ENCODE results near the gene ENGASE. TPM values are rescaled to one million over a fixed set of nuclear protein-coding genes. Genes with fewer than 3 reads are reported as not detected.

ENGASE gene
- total RNA-seq, 1 experiment from 2014 or later, result 13.9 TPM

DNA sequence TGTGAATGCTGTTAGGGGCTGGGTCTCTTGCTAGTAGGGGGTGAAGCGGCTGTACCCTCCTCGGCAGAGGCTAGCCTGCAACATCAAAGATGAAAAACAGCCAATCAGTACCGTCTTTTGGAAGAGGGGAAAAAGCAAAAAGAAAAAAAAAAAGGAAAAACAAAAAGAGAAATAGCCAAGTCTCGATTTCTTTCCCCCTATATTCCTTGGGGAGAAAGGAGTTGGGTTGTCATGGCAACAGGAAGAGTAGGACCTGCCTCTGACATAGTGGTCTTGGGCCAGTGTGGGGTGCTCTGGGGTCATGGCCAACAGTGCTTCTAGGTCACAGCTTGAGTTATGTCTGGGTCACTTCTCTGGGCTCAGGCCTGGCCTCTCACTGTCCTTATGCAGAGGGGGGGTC lies 17.9 kb downstream of the ENGASE start:
- Histone ChIP-seq H3K4me3 (no peak overlapping the region), H3K9me3 (replicated peaks) (no peaks in the 10 kb centered on the region), H3K27ac (no peak overlapping the region), H3K36me3 (peaks cover 3% of the 10 kb centered on the region; the same call in 1 of the 2 replicates), H3K27me3 (replicated peaks) (peaks cover 51% of the 10 kb centered on the region), H3K4me1 (replicated peaks) (no peaks in the 10 kb centered on the region)
- no peak for DNase-seq (ENCODE audit: low read depth in 1 of 2, low spot score in 2 of 2)

GRCh38 chr17:79093270-79093669 lies 18.6 kb downstream of the ENGASE start:
- Histone ChIP-seq H3K9me3 (replicated peaks) (no peaks in the 10 kb centered on the region), H3K27ac (no peak overlapping the region), H3K27me3 (replicated peaks) (peaks cover 58% of the 10 kb centered on the region), H3K4me1 (replicated peaks) (no peaks in the 10 kb centered on the region), H3K4me3 (no peak overlapping the region), H3K36me3 (no peaks in the 10 kb centered on the region)
- DNase-seq (ENCODE audit: low read depth in 1 of 2, low spot score in 2 of 2), result no peak

DNA sequence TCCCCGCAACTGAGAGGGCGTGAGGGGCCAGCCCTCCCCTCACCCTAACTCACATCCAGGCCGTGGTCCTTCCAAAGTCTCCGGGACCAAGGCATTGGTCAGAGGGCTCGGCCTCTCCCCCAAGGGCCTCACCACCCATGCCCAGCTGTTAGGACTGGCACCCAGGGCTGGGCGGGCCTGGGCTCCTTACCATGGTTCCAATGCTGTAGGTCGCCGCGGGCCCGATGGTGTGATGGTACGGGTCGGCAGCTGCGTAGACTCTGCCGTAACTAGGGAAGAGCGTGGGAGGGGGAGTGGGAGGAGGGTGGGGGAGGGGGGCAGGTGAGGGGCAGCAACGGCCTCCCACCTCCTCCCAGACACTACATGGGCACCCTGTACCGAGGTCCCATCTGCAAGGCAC lies 19.6 kb downstream of the ENGASE start:
- Histone ChIP-seq H3K36me3 (no peaks in the 10 kb centered on the region), H3K4me3 (no peak overlapping the region), H3K27ac (no peak overlapping the region), H3K4me1 (replicated peaks) (no peaks in the 10 kb centered on the region), H3K27me3 (replicated peaks) (peaks cover 68% of the 10 kb centered on the region), H3K9me3 (replicated peaks) (no peaks in the 10 kb centered on the region)
- no peak for DNase-seq (ENCODE audit: low read depth in 1 of 2, low spot score in 2 of 2)

DNA sequence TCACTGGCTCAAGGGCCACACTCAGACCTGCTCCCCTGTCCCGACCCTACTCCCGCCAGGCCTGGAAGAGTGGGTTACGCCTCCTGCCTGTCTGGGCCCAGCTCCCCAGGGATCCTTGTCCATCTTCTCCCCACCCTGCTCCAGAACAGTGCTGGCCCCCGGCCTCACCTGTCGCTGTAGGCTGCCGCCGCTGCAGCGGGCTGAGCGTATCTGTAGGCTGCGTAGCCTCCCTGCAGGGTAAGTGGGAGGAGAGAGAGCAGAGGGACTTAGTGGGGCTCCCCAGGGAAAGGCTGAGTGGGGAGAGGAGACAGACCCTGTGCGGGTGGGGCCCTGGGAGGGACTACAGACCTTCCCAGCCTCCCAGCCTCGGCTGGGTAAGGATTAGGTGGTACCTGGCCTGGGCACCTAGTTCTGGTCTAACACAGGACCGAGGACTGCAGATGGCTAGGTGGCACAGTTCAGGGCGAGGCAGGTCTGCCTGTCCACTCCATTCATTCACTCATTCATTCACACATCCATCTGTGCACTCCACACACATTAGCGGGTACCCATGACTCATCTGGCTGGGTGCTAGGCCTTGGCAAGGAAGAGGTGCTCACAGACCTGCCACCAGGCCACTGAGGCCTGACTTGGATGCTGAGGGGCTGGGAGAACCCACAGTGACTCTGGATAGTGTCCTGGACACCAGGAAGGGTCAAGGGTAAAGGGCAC lies 20.9 kb downstream of the ENGASE start:
- no peak for DNase-seq (ENCODE audit: low read depth in 1 of 2, low spot score in 2 of 2)
- Histone ChIP-seq H3K27me3 (replicated peaks) (peaks cover 81% of the 10 kb centered on the region), H3K4me3 (no peak overlapping the region), H3K4me1 (replicated peaks) (no peaks in the 10 kb centered on the region), H3K9me3 (replicated peaks) (0 out of 2 replicates have a peak, but pooled peaks cover 2% of the 10 kb centered on the region), H3K27ac (no peak overlapping the region), H3K36me3 (no peaks in the 10 kb centered on the region)

GRCh38 chr17:79096477-79096876 lies 21.9 kb downstream of the ENGASE start:
- Histone ChIP-seq H3K27ac (no peak overlapping the region), H3K36me3 (no peaks in the 10 kb centered on the region), H3K4me3 (no peak overlapping the region), H3K4me1 (replicated peaks) (no peaks in the 10 kb centered on the region), H3K27me3 (replicated peaks) (peaks cover 84% of the 10 kb centered on the region), H3K9me3 (replicated peaks) (0 out of 2 replicates have a peak, but pooled peaks cover 2% of the 10 kb centered on the region)
- no peak for DNase-seq (ENCODE audit: low read depth in 1 of 2, low spot score in 2 of 2)

DNA sequence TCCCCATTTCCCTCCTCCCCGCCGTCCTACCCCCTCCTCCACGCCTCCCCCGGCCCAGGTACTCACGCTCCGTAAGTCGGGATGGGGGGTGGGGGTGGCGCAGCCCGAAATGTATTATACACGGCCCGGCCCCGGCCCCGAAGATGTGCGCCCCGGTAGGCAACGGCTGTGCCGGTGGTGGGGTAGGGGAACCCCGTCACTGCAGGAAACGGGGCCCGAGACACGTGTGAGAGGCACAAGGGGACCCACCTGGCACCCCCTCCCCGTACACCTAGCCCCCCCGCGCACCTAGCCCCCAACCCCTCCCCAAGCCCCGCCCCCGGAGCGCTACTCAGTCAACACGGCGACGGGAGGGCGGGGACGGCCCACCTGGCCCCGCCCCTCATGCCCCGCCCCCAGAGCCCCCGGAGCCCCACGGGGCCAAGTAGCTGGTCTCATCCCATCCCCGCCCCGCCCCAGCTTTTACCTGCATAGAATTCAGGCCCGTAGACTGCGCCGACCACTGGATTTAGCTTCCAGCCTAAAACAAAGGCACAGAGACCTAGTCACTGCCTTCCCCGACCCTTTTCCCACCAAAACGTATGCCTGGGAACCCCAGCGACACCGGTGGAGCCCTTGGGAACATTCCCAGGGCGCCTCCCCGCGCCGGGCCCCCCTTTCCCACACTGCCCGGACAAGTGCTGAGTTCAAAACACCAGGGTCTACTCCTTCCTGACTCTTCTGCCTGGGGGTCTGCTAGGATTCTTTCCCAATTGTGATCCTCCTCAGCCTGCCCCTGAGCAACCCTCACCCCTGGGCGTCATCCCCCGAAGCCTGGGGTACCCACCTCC lies 22.8 kb downstream of the ENGASE start:
- Histone ChIP-seq H3K9me3 (replicated peaks) (0 out of 2 replicates have a peak, but pooled peaks cover 2% of the 10 kb centered on the region), H3K27ac (no peak overlapping the region), H3K4me1 (replicated peaks) (no peaks in the 10 kb centered on the region), H3K27me3 (replicated peaks) (peaks cover 93% of the 10 kb centered on the region), H3K36me3 (no peaks in the 10 kb centered on the region), H3K4me3 (no peak overlapping the region)
- no peak for DNase-seq (ENCODE audit: low read depth in 1 of 2, low spot score in 2 of 2)

- no peaks in the 10 kb centered on the region for H3K4me1 ChIP-seq (replicated peaks)
- peaks cover 95% of the 10 kb centered on the region for H3K27me3 ChIP-seq (replicated peaks)
- H3K9me3 ChIP-seq (replicated peaks), result 0 out of 2 replicates have a peak, but pooled peaks cover 2% of the 10 kb centered on the region
- no peak overlapping the region for H3K4me3 ChIP-seq
- no peaks in the 10 kb centered on the region for H3K36me3 ChIP-seq
- H3K27ac ChIP-seq, result no peak overlapping the region
- no peak for DNase-seq (ENCODE audit: low read depth in 1 of 2, low spot score in 2 of 2)
Measured at GRCh38 chr17:79098282-79098867, 23.8 kb downstream of the ENGASE start.

DNA sequence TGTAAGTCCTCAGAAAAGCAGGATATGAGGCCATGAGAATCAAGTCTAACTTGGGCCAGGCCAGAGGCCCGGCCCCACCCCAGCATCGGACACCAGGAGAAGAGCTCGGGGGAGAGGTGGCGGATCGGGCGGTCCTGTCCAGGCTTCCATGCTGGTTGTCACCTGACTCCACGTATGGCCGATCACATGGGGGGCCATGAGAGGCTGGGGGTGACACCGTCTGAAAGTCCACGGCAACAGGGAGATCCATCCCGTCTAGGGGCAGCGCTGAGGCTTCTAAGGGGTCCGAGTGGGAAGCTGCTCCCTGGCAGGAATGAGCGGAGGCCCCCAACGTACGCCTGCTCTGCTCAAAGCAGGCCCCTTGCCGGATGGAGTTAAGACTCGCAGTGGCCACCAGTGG lies 25.8 kb downstream of the ENGASE start:
- Histone ChIP-seq H3K4me3 (no peak overlapping the region), H3K36me3 (no peaks in the 10 kb centered on the region), H3K27me3 (replicated peaks) (peaks cover 97% of the 10 kb centered on the region), H3K4me1 (replicated peaks) (no peaks in the 10 kb centered on the region), H3K27ac (no peak overlapping the region), H3K9me3 (replicated peaks) (0 out of 2 replicates have a peak, but pooled peaks cover 2% of the 10 kb centered on the region)
- no peak for DNase-seq (ENCODE audit: low read depth in 1 of 2, low spot score in 2 of 2)

- no peak overlapping the region for H3K4me3 ChIP-seq
- no peaks in the 10 kb centered on the region for H3K4me1 ChIP-seq (replicated peaks)
- H3K27me3 ChIP-seq (replicated peaks), result peaks cover 97% of the 10 kb centered on the region
- DNase-seq (ENCODE audit: low read depth in 1 of 2, low spot score in 2 of 2), result no peak
- no peak overlapping the region for H3K27ac ChIP-seq
- H3K36me3 ChIP-seq, result no peaks in the 10 kb centered on the region
- 0 out of 2 replicates have a peak, but pooled peaks cover 2% of the 10 kb centered on the region for H3K9me3 ChIP-seq (replicated peaks)
Measured at GRCh38 chr17:79101111-79101673, 26.6 kb downstream of the ENGASE start.

- Histone ChIP-seq H3K4me1 (replicated peaks) (no peaks in the 10 kb centered on the region), H3K36me3 (no peaks in the 10 kb centered on the region), H3K4me3 (no peak overlapping the region), H3K27me3 (replicated peaks) (peaks cover 97% of the 10 kb centered on the region), H3K9me3 (replicated peaks) (0 out of 2 replicates have a peak, but pooled peaks cover 2% of the 10 kb centered on the region), H3K27ac (no peak overlapping the region)
- DNase-seq (ENCODE audit: low read depth in 1 of 2, low spot score in 2 of 2), result no peak
Measured at GRCh38 chr17:79102214-79102613, 27.6 kb downstream of the ENGASE start.

DNA sequence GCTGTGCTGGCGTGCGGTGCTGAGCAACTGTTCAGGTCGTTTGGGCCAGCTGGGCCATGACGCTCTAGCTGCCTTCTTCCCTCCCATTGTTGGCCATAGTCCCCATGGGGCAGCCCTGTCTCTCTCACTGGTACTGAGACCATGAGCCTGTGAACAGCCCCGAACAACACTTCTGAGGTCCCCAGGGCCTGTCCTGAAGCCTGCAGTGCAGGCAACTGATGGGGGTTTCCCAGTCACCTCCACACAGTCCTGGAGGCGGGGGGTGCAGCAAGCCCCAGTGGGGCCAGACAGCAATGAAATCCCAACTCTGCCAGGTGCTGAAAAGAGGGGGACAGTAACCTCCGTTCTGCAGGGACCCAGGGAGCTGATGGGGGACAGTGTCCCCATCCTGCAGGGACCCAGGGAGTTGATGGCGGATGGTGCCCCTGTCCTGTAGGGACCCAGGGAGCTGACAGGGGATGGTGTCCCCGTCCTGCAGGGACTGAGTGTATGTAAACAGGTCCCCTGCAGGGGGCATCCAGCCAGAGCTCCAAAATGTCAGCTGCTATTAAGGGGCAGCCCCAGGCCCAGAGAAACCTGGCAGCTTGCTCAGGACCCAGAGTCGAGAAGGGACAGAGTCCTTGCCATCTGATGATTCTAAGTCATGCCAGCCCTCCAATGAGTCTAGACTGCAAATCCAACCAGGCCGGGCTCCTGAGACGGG lies 30.4 kb downstream of the ENGASE start:
- Histone ChIP-seq H3K27me3 (replicated peaks) (peaks cover 99% of the 10 kb centered on the region), H3K4me3 (no peak overlapping the region), H3K4me1 (replicated peaks) (no peaks in the 10 kb centered on the region), H3K9me3 (replicated peaks) (no peaks in the 10 kb centered on the region; the same call in 1 of the 2 replicates), H3K36me3 (no peaks in the 10 kb centered on the region), H3K27ac (no peak overlapping the region)
- DNase-seq (ENCODE audit: low read depth in 1 of 2, low spot score in 2 of 2), result no peak

DNA sequence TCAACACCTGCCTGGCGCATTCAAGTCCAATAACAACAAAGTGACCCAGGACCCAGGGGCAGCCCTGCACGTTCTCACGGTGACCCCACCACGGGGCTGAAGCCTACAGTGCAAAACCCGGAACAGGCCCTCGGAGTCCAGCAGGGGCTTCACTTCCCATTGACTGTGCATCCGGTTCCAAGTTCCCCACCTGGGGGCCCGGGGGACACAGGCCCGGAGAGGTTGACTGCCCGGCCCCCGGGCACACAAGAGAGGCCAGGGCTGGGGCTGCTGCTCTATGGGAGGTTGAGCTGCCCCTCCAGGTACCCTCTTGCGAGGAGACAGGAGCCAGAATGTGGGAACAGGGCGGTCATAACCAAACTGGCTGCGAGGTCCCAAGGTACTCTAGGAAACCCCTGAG lies 31.3 kb downstream of the ENGASE start:
- peaks cover 99% of the 10 kb centered on the region for H3K27me3 ChIP-seq (replicated peaks)
- H3K27ac ChIP-seq, result no peak overlapping the region
- no peaks in the 10 kb centered on the region for H3K4me1 ChIP-seq (replicated peaks)
- H3K4me3 ChIP-seq, result no peak overlapping the region
- no peaks in the 10 kb centered on the region for H3K36me3 ChIP-seq
- no peak for DNase-seq (ENCODE audit: low read depth in 1 of 2, low spot score in 2 of 2)
- no peaks in the 10 kb centered on the region; the same call in 1 of the 2 replicates for H3K9me3 ChIP-seq (replicated peaks)

GRCh38 chr17:79106958-79107357 lies 32.3 kb downstream of the ENGASE start:
- Histone ChIP-seq H3K4me1 (replicated peaks) (no peaks in the 10 kb centered on the region), H3K27ac (no peak overlapping the region), H3K27me3 (replicated peaks) (peaks cover 99% of the 10 kb centered on the region), H3K9me3 (replicated peaks) (no peaks in the 10 kb centered on the region; the same call in 1 of the 2 replicates), H3K36me3 (no peaks in the 10 kb centered on the region), H3K4me3 (no peak overlapping the region)
- no peak for DNase-seq (ENCODE audit: low read depth in 1 of 2, low spot score in 2 of 2)

Measured in SJSA1 (cell line).